ENCODE data around the gene JARID2. TPM values are rescaled to one million over a fixed set of nuclear protein-coding genes. Genes with fewer than 3 reads are reported as not detected.
A peak's percentile ranks its signal among the peaks of the same experiment; 100 is the strongest.

The JARID2 gene
- polyA plus RNA-seq, 1 donor from 2014 or later = 25.5 TPM

DNA sequence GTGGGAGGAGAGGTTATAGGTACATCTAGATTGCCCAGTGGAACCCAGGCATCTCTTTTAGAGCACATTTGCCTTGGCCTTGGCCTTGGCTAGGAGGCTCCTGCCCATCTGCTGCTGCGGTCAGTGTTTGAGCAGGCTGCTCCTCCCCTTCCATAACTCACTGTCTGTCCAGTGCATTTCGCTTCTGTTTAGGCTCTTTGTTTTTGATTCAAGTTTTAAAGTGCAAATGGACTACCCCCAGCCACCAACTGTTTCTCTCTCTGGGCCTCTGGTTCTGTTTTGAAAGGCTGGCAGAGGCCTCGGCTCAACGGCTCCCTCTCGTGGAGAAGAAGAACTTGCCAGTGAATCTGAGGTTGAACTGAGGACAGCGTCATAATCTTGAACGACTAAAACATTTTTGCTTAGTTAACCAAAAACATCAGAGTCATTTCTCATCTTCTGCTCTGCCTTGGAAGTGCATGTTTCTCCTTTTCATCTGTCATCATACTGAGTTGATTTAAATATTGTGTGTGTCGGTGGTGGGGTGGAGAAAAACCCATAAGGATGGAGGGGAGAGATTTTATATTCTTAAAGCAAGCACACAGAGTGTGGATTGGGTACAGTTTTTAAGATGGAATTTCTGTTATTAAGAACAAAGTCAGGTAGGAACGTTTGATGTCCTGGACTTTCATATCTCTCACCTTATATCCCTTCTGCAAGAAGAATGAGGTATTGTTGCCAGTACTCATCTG is 245.6 kb downstream of the JARID2 start:
- Histone ChIP-seq H3F3A (ENCODE audit: insufficient read depth, low read length, poor library complexity, severe bottlenecking) (no peaks in the 10 kb centered on the region), H3K9me2 (ENCODE audit: insufficient read depth, low read length) (no peaks in the 10 kb centered on the region), H4K20me1 (ENCODE audit: insufficient read depth) (no peaks in the 10 kb centered on the region), H3K4me3 (ENCODE audit: low read length) (no peak overlapping the region), H3K9me3 (ENCODE audit: low read length) (no peaks in the 10 kb centered on the region), H3K9ac (ENCODE audit: low read length) (no peak overlapping the region), H2AFZ (ENCODE audit: low read depth, low read length) (no peak overlapping the region), H3K36me3 (ENCODE audit: insufficient read depth, low read length) (no peaks in the 10 kb centered on the region), H3K4me2 (ENCODE audit: low read length) (no peak overlapping the region), H3K27ac (ENCODE audit: low read length) (peak overlapping the region; percentile 16), H3K27me3 (ENCODE audit: insufficient read depth, low read depth, low read length) (no peaks in the 10 kb centered on the region), H3K79me2 (replicated peaks; ENCODE audit: insufficient read depth, low read length) (peaks cover 2% of the 10 kb centered on the region)
- TF ChIP-seq POLR2AphosphoS5 (IDR thresholded peaks at IDR 0.05) (no peak), EP300 (conservative IDR thresholded peaks at IDR 0.05; ENCODE audit: poor library complexity, severe bottlenecking) (no peak), EZH2 (IDR thresholded peaks at IDR 0.05; ENCODE audit: borderline replicate concordance, insufficient read depth, low read length, poor library complexity, severe bottlenecking) (no peak), CTCF (IDR thresholded peaks at IDR 0.05; ENCODE audit: poor library complexity, severe bottlenecking) (peak; percentile 86), TAF1 (IDR thresholded peaks at IDR 0.05; ENCODE audit: low read depth) (no peak), MXI1 (conservative IDR thresholded peaks at IDR 0.05; ENCODE audit: poor library complexity, severe bottlenecking) (no peak), SMC3 (conservative IDR thresholded peaks at IDR 0.05; ENCODE audit: poor library complexity) (peak; percentile 94), RAD21 (conservative IDR thresholded peaks at IDR 0.05) (peak; percentile 91), REST (IDR thresholded peaks at IDR 0.05; ENCODE audit: borderline replicate concordance) (no peak)

DNA sequence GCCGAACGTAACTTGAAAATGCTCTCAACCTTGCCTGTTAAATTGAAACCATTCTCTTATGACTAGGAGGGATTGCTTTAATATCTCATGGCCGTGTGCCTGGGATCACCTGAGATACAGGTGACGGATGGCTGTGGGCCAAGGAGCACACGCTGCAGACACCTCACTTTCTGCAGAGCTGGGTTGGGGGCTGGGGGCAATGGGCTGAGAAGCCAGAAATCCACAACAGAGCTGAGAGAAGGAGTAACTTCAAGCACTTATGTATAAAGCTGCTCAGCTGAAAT is 246.1 kb downstream of the JARID2 start:
- TF ChIP-seq POLR2AphosphoS5 (IDR thresholded peaks at IDR 0.05) (no peak), REST (IDR thresholded peaks at IDR 0.05; ENCODE audit: borderline replicate concordance) (no peak), RAD21 (conservative IDR thresholded peaks at IDR 0.05) (no peak), MXI1 (conservative IDR thresholded peaks at IDR 0.05; ENCODE audit: poor library complexity, severe bottlenecking) (no peak), EP300 (conservative IDR thresholded peaks at IDR 0.05; ENCODE audit: poor library complexity, severe bottlenecking) (no peak), EZH2 (IDR thresholded peaks at IDR 0.05; ENCODE audit: borderline replicate concordance, insufficient read depth, low read length, poor library complexity, severe bottlenecking) (no peak), CTCF (IDR thresholded peaks at IDR 0.05; ENCODE audit: poor library complexity, severe bottlenecking) (no peak), SMC3 (conservative IDR thresholded peaks at IDR 0.05; ENCODE audit: poor library complexity) (no peak)

More for the DNA sequence above, 246.1 kb downstream of the JARID2 start:
- Histone ChIP-seq H3K79me2 (replicated peaks; ENCODE audit: insufficient read depth, low read length) (no peaks in the 10 kb centered on the region), H3K27ac (ENCODE audit: low read length) (peak overlapping the region; percentile 16), H4K20me1 (ENCODE audit: insufficient read depth) (no peaks in the 10 kb centered on the region), H3K9me3 (ENCODE audit: low read length) (no peaks in the 10 kb centered on the region), H3K9me2 (ENCODE audit: insufficient read depth, low read length) (no peaks in the 10 kb centered on the region), H3F3A (ENCODE audit: insufficient read depth, low read length, poor library complexity, severe bottlenecking) (no peaks in the 10 kb centered on the region), H3K4me3 (ENCODE audit: low read length) (no peak overlapping the region), H3K4me2 (ENCODE audit: low read length) (no peak overlapping the region), H2AFZ (ENCODE audit: low read depth, low read length) (no peak overlapping the region), H3K36me3 (ENCODE audit: insufficient read depth, low read length) (no peaks in the 10 kb centered on the region), H3K9ac (ENCODE audit: low read length) (no peak overlapping the region), H3K27me3 (ENCODE audit: insufficient read depth, low read depth, low read length) (no peaks in the 10 kb centered on the region)
